Stimulated activated effector memory CD8-positive, alpha-beta T cell treated with anti-CD3 and anti-CD28 coated beads, Interleukin-12 subunit alpha, Interleukin-12 subunit beta, amount 100 ng/mL, for 72 hours (primary cell): ENCODE measurements around the gene BOD1L1.

Experiments
- ATAC-seq: fragments of 150-1000 bp; cut with Tn5 transposase; 2 replicates; pipeline ENCODE4 v1.10.0; 2021
- DNase-seq, 2 donors: peaks; one replicate each; pipeline ENCODE4 v3.0.0; 2021 to 2022; ENCODE audit warnings: low spot score in 2 of 2
- H3K27ac Mint-ChIP-seq: one replicate; pipeline ENCODE4 v1.8.0; 2022; ENCODE audit warnings: mild to moderate bottlenecking, mixed read lengths
- H3K36me3 Mint-ChIP-seq: one replicate; pipeline ENCODE4 v1.8.0; 2022; ENCODE audit warnings: mild to moderate bottlenecking, mixed read lengths
- H3K4me1 Mint-ChIP-seq: one replicate; pipeline ENCODE4 v1.8.0; 2022; ENCODE audit warnings: mixed read lengths
- H3K4me3 Mint-ChIP-seq: one replicate; pipeline ENCODE4 v1.8.0; 2022; ENCODE audit warnings: mild to moderate bottlenecking, mixed read lengths
- H3K9me3 Mint-ChIP-seq: one replicate; pipeline ENCODE4 v1.8.0; 2022; ENCODE audit warnings: mixed read lengths

The BOD1L1 gene

GRCh38 chr4:13540446-13541175, 86.9 kb downstream of the BOD1L1 start:
- Mint-ChIP-seq H3K4me1 (peaks cover 30% of the 10 kb centered on the region), H3K36me3 (peaks cover 11% of the 10 kb centered on the region)
- DNase-seq = no peak

GRCh38 chr4:13539619-13540445, 87.7 kb downstream of the BOD1L1 start:
- H3K4me3 Mint-ChIP-seq = no peak overlapping the region
- ATAC-seq = no peak
- DNase-seq = no peak
- no peak overlapping the region for H3K27ac Mint-ChIP-seq
- peaks cover 24% of the 10 kb centered on the region for H3K4me1 Mint-ChIP-seq
- H3K36me3 Mint-ChIP-seq = peaks cover 5% of the 10 kb centered on the region
- H3K9me3 Mint-ChIP-seq = peaks cover 6% of the 10 kb centered on the region

More at GRCh38 chr4:13540446-13541175, 86.9 kb downstream of the BOD1L1 start:
- Mint-ChIP-seq H3K9me3 (peaks cover 6% of the 10 kb centered on the region), H3K27ac (no peak overlapping the region), H3K4me3 (no peak overlapping the region)
- ATAC-seq = no peak

GRCh38 chr4:13539047-13539618, 88.4 kb downstream of the BOD1L1 start:
- ATAC-seq = no peak
- Mint-ChIP-seq H3K27ac (peak overlapping the region; percentile 85), H3K36me3 (peaks cover 5% of the 10 kb centered on the region), H3K4me1 (peaks cover 24% of the 10 kb centered on the region), H3K9me3 (peaks cover 6% of the 10 kb centered on the region), H3K4me3 (peak overlapping the region; percentile 40)
- DNase-seq = no peak

- DNase-seq (no peak), ATAC-seq (no peak)
- H3K27ac Mint-ChIP-seq = peak overlapping the region; percentile 85
- H3K36me3 Mint-ChIP-seq = peaks cover 5% of the 10 kb centered on the region
- H3K4me1 Mint-ChIP-seq = peaks cover 27% of the 10 kb centered on the region
- H3K9me3 Mint-ChIP-seq = peaks cover 6% of the 10 kb centered on the region
- H3K4me3 Mint-ChIP-seq = peak overlapping the region; percentile 40
Measured at GRCh38 chr4:13538427-13538973, 89.0 kb downstream of the BOD1L1 start.

- Mint-ChIP-seq H3K9me3 (peaks cover 6% of the 10 kb centered on the region), H3K4me1 (peaks cover 20% of the 10 kb centered on the region), H3K4me3 (peak overlapping the region; percentile 40), H3K36me3 (peaks cover 5% of the 10 kb centered on the region), H3K27ac (peak overlapping the region; percentile 85)
- DNase-seq = no peak
- ATAC-seq = no peak
Measured at GRCh38 chr4:13537832-13538177, 89.7 kb downstream of the BOD1L1 start.

GRCh38 chr4:13537011-13537831, 90.3 kb downstream of the BOD1L1 start:
- Mint-ChIP-seq H3K9me3 (peaks cover 6% of the 10 kb centered on the region), H3K27ac (no peak overlapping the region), H3K36me3 (peaks cover 5% of the 10 kb centered on the region), H3K4me3 (no peak overlapping the region), H3K4me1 (peaks cover 17% of the 10 kb centered on the region)
- DNase-seq (no peak), ATAC-seq (no peak)

- H3K9me3 Mint-ChIP-seq = peaks cover 6% of the 10 kb centered on the region
- peaks cover 17% of the 10 kb centered on the region for H3K4me1 Mint-ChIP-seq
- H3K36me3 Mint-ChIP-seq = peaks cover 5% of the 10 kb centered on the region
- H3K4me3 Mint-ChIP-seq = no peak overlapping the region
- DNase-seq (no peak), ATAC-seq (no peak)
- H3K27ac Mint-ChIP-seq = no peak overlapping the region
Measured at GRCh38 chr4:13536607-13537006, 90.9 kb downstream of the BOD1L1 start.

- H3K4me3 Mint-ChIP-seq = no peak overlapping the region
- DNase-seq = no peak
- H3K36me3 Mint-ChIP-seq = peaks cover 5% of the 10 kb centered on the region
- peaks cover 25% of the 10 kb centered on the region for H3K4me1 Mint-ChIP-seq
- ATAC-seq = no peak
- H3K27ac Mint-ChIP-seq = no peak overlapping the region
- H3K9me3 Mint-ChIP-seq = peaks cover 6% of the 10 kb centered on the region
Measured at GRCh38 chr4:13535708-13536361, 91.7 kb downstream of the BOD1L1 start.

- Mint-ChIP-seq H3K9me3 (peaks cover 6% of the 10 kb centered on the region), H3K27ac (no peak overlapping the region), H3K4me3 (no peak overlapping the region), H3K4me1 (peaks cover 27% of the 10 kb centered on the region), H3K36me3 (peaks cover 5% of the 10 kb centered on the region)
- ATAC-seq (no peak), DNase-seq (no peak)
Measured at GRCh38 chr4:13535118-13535517, 92.4 kb downstream of the BOD1L1 start.

- ATAC-seq (no peak), DNase-seq (no peak)
- H3K36me3 Mint-ChIP-seq = peaks cover 5% of the 10 kb centered on the region
- H3K4me3 Mint-ChIP-seq = no peak overlapping the region
- H3K4me1 Mint-ChIP-seq = peaks cover 27% of the 10 kb centered on the region
- H3K9me3 Mint-ChIP-seq = peaks cover 6% of the 10 kb centered on the region
- H3K27ac Mint-ChIP-seq = no peak overlapping the region
Measured at GRCh38 chr4:13534344-13535063, 93.0 kb downstream of the BOD1L1 start.

- DNase-seq (no peak), ATAC-seq (no peak)
- peaks cover 6% of the 10 kb centered on the region for H3K9me3 Mint-ChIP-seq
- no peak overlapping the region for H3K4me3 Mint-ChIP-seq
- H3K27ac Mint-ChIP-seq = no peak overlapping the region
- peaks cover 5% of the 10 kb centered on the region for H3K36me3 Mint-ChIP-seq
- peaks cover 30% of the 10 kb centered on the region for H3K4me1 Mint-ChIP-seq
Measured at GRCh38 chr4:13533670-13534343, 93.7 kb downstream of the BOD1L1 start.

GRCh38 chr4:13531625-13531998, 95.9 kb downstream of the BOD1L1 start:
- Mint-ChIP-seq H3K4me3 (no peak overlapping the region), H3K9me3 (no peaks in the 10 kb centered on the region), H3K27ac (no peak overlapping the region), H3K36me3 (no peaks in the 10 kb centered on the region), H3K4me1 (peaks cover 35% of the 10 kb centered on the region)
- ATAC-seq = no peak
- no peak for DNase-seq

GRCh38 chr4:13530823-13531624, 96.5 kb downstream of the BOD1L1 start:
- H3K4me1 Mint-ChIP-seq = peaks cover 35% of the 10 kb centered on the region
- no peak for ATAC-seq

More at GRCh38 chr4:13530823-13531624, 96.5 kb downstream of the BOD1L1 start:
- no peak for DNase-seq
- H3K36me3 Mint-ChIP-seq = no peaks in the 10 kb centered on the region
- H3K4me3 Mint-ChIP-seq = no peak overlapping the region
- no peak overlapping the region for H3K27ac Mint-ChIP-seq
- H3K9me3 Mint-ChIP-seq = no peaks in the 10 kb centered on the region
